IPS DF 6.9 (cell line): ENCODE data around the gene MLYCD.

Experiments used
- DNase-seq: peaks from one replicate; pipeline ENCODE4 v3.0.0-alpha.2; 2013; ENCODE audit warnings: low read depth, low spot score
- H3K27ac ChIP-seq: one replicate; pipeline ENCODE4 v1.5.1; 2013; ENCODE audit warnings: low read length, control low read depth
- H3K27me3 ChIP-seq: 2 replicates; pipeline ENCODE4 v1.6.1; 2013; ENCODE audit warnings: mild to moderate bottlenecking, low read length; ENCODE audit not compliant: control insufficient read depth, insufficient read depth
- H3K36me3 ChIP-seq: 2 replicates; pipeline ENCODE4 v1.6.1; 2013; ENCODE audit warnings: low read length; ENCODE audit not compliant: control insufficient read depth, insufficient read depth
- H3K4me1 ChIP-seq: 2 replicates; pipeline ENCODE4 v1.6.1; 2013; ENCODE audit warnings: low read length; ENCODE audit not compliant: control insufficient read depth, insufficient read depth
- H3K4me3 ChIP-seq: 2 replicates; pipeline ENCODE4 v1.5.1; 2013; ENCODE audit warnings: mild to moderate bottlenecking, low read length
- H3K9me3 ChIP-seq: 2 replicates; pipeline ENCODE4 v1.6.1; 2013; ENCODE audit warnings: low read length, inconsistent platforms; ENCODE audit not compliant: control insufficient read depth, insufficient read depth
- WGBS: extraction: QIAGEN DNeasy Blood & Tissue Kit; methylation state at CpG from one replicate; pipeline ENCODE4 v1.1.7; 2013; ENCODE audit warnings: mixed read lengths, missing lambda C conversion rate; ENCODE audit not compliant: insufficient read length, insufficient coverage; 5-methylcytosine and 5-hydroxymethylcytosine counted together

Gene MLYCD

GRCh38 chr16:83932955-83933673 is 34.2 kb downstream of the MLYCD start:
- WGBS = no CpG with 5 or more reads among the region's 25 CpGs
- no peaks in the 10 kb centered on the region; the same call in 1 of the 2 replicates for H3K36me3 ChIP-seq
- no peaks in the 10 kb centered on the region for H3K27me3 ChIP-seq
- H3K9me3 ChIP-seq = no peaks in the 10 kb centered on the region
- no peak overlapping the region for H3K27ac ChIP-seq
- no peak overlapping the region for H3K4me3 ChIP-seq
- DNase-seq = no peak
- H3K4me1 ChIP-seq = no peaks in the 10 kb centered on the region

GRCh38 chr16:83933885-83934683 is 35.2 kb downstream of the MLYCD start:
- H3K27me3 ChIP-seq = no peaks in the 10 kb centered on the region
- no peaks in the 10 kb centered on the region for H3K9me3 ChIP-seq
- H3K4me3 ChIP-seq = no peak overlapping the region
- DNase-seq = no peak
- WGBS = no CpG with 5 or more reads among the region's 28 CpGs
- no peak overlapping the region for H3K27ac ChIP-seq
- H3K4me1 ChIP-seq = no peaks in the 10 kb centered on the region
- no peaks in the 10 kb centered on the region; the same call in 1 of the 2 replicates for H3K36me3 ChIP-seq

- Histone ChIP-seq H3K9me3 (no peaks in the 10 kb centered on the region), H3K4me3 (no peak overlapping the region), H3K27ac (no peak overlapping the region), H3K27me3 (no peaks in the 10 kb centered on the region), H3K4me1 (no peaks in the 10 kb centered on the region), H3K36me3 (no peaks in the 10 kb centered on the region; the same call in 1 of the 2 replicates)
- DNase-seq = no peak
- WGBS = no CpG with 5 or more reads among the region's 12 CpGs
These were observed 35.7 kb downstream of the MLYCD start for GRCh38 chr16:83934684-83934977.

GRCh38 chr16:83935005-83935857 is 36.3 kb downstream of the MLYCD start:
- Histone ChIP-seq H3K4me3 (no peak overlapping the region), H3K27me3 (no peaks in the 10 kb centered on the region), H3K9me3 (no peaks in the 10 kb centered on the region), H3K27ac (no peak overlapping the region), H3K4me1 (no peaks in the 10 kb centered on the region), H3K36me3 (no peaks in the 10 kb centered on the region; the same call in 1 of the 2 replicates)
- no CpG with 5 or more reads among the region's 30 CpGs for WGBS
- no peak for DNase-seq

- no peaks in the 10 kb centered on the region for H3K9me3 ChIP-seq
- H3K4me3 ChIP-seq = no peak overlapping the region
- no peaks in the 10 kb centered on the region for H3K27me3 ChIP-seq
- H3K4me1 ChIP-seq = no peaks in the 10 kb centered on the region
- H3K36me3 ChIP-seq = no peaks in the 10 kb centered on the region; the same call in 1 of the 2 replicates
- no CpG with 5 or more reads among the region's 10 CpGs for WGBS
- DNase-seq = no peak
- no peak overlapping the region for H3K27ac ChIP-seq
These were observed 36.9 kb downstream of the MLYCD start for GRCh38 chr16:83935858-83936255.

- WGBS = no CpG with 5 or more reads among the region's 19 CpGs
- Histone ChIP-seq H3K9me3 (no peaks in the 10 kb centered on the region), H3K4me3 (no peak overlapping the region), H3K27ac (no peak overlapping the region), H3K36me3 (no peaks in the 10 kb centered on the region; the same call in 1 of the 2 replicates), H3K27me3 (no peaks in the 10 kb centered on the region), H3K4me1 (no peaks in the 10 kb centered on the region)
- DNase-seq = no peak
These were observed 37.8 kb downstream of the MLYCD start for GRCh38 chr16:83936581-83937165.

GRCh38 chr16:83937267-83937666 is 38.4 kb downstream of the MLYCD start:
- Histone ChIP-seq H3K27me3 (no peaks in the 10 kb centered on the region), H3K36me3 (no peaks in the 10 kb centered on the region; the same call in 1 of the 2 replicates), H3K4me1 (no peaks in the 10 kb centered on the region), H3K27ac (no peak overlapping the region), H3K9me3 (no peaks in the 10 kb centered on the region), H3K4me3 (no peak overlapping the region)
- no CpG with 5 or more reads among the region's 2 CpGs for WGBS
- no peak for DNase-seq

GRCh38 chr16:83937922-83938885 is 39.3 kb downstream of the MLYCD start:
- Histone ChIP-seq H3K9me3 (no peaks in the 10 kb centered on the region), H3K27me3 (no peaks in the 10 kb centered on the region), H3K4me3 (no peak overlapping the region), H3K27ac (no peak overlapping the region), H3K36me3 (no peaks in the 10 kb centered on the region; the same call in 1 of the 2 replicates), H3K4me1 (no peaks in the 10 kb centered on the region)
- no peak for DNase-seq
- WGBS = no CpG with 5 or more reads among the region's 18 CpGs

- no peaks in the 10 kb centered on the region; the same call in 1 of the 2 replicates for H3K36me3 ChIP-seq
- H3K4me1 ChIP-seq = no peaks in the 10 kb centered on the region
- no peak for DNase-seq
- H3K27ac ChIP-seq = no peak overlapping the region
- no CpG with 5 or more reads among the region's 12 CpGs for WGBS
- no peaks in the 10 kb centered on the region for H3K9me3 ChIP-seq
- H3K27me3 ChIP-seq = no peaks in the 10 kb centered on the region
- no peak overlapping the region for H3K4me3 ChIP-seq
These were observed 40.4 kb downstream of the MLYCD start for GRCh38 chr16:83939266-83939855.
